ENCODE results near the gene ZMYM2.

ZMYM2 gene

GRCh38 chr13:19958155-19959111, at the start of gene ZMYM2:
ZMYM2 (plus strand) TSS chr13:19958727; CDS start chr13:19993073, 34,346 bp downstream.
- TF ChIP-seq TAF1 (IDR thresholded peaks at IDR 0.05; ENCODE audit: low read depth) (0 out of 2 replicates have a peak, but pooled peaks have one; percentile 36), EGR1 (IDR thresholded peaks at IDR 0.05) (peak; percentile 54), NFIC (IDR thresholded peaks at IDR 0.05) (peak; percentile 10; the same call in 1 of the 2 replicates), CREB1 (IDR thresholded peaks at IDR 0.05; ENCODE audit: low read depth) (no peak), REST (IDR thresholded peaks at IDR 0.05; ENCODE audit: low read depth) (no peak), YY1 (IDR thresholded peaks at IDR 0.05; ENCODE audit: low read depth) (peak; percentile 3; the same call in 1 of the 2 replicates), EP300 (IDR thresholded peaks at IDR 0.05; ENCODE audit: borderline replicate concordance) (0 out of 2 replicates have a peak, but pooled peaks have one; percentile 16)

- TF ChIP-seq FOXM1 (IDR thresholded peaks at IDR 0.05; ENCODE audit: borderline replicate concordance, low read depth) (no peak), ZBTB7A (IDR thresholded peaks at IDR 0.05; ENCODE audit: low read depth) (no peak), TEAD4 (IDR thresholded peaks at IDR 0.05) (no peak), TCF12 (IDR thresholded peaks at IDR 0.05; ENCODE audit: low read depth) (no peak), USF1 (IDR thresholded peaks at IDR 0.05) (no peak), CEBPB (IDR thresholded peaks at IDR 0.05) (no peak), YY1 (IDR thresholded peaks at IDR 0.05; ENCODE audit: low read depth) (no peak), NFIC (IDR thresholded peaks at IDR 0.05) (no peak), REST (IDR thresholded peaks at IDR 0.05; ENCODE audit: low read depth) (no peak), CREB1 (IDR thresholded peaks at IDR 0.05; ENCODE audit: low read depth) (no peak), TAF1 (IDR thresholded peaks at IDR 0.05; ENCODE audit: low read depth) (no peak), EP300 (IDR thresholded peaks at IDR 0.05; ENCODE audit: borderline replicate concordance) (no peak), EGR1 (IDR thresholded peaks at IDR 0.05) (no peak), RAD21 (IDR thresholded peaks at IDR 0.05; ENCODE audit: low read depth) (no peak)
- TF ChIP-seq, protein P1, sequence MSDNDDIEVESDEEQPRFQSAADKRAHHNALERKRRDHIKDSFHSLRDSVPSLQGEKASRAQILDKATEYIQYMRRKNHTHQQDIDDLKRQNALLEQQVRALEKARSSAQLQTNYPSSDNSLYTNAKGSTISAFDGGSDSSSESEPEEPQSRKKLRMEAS (IDR thresholded peaks at IDR 0.05), result no peak
Measured at GRCh38 chr13:19910336-19911072, 48.0 kb upstream of the ZMYM2 start.

DNA sequence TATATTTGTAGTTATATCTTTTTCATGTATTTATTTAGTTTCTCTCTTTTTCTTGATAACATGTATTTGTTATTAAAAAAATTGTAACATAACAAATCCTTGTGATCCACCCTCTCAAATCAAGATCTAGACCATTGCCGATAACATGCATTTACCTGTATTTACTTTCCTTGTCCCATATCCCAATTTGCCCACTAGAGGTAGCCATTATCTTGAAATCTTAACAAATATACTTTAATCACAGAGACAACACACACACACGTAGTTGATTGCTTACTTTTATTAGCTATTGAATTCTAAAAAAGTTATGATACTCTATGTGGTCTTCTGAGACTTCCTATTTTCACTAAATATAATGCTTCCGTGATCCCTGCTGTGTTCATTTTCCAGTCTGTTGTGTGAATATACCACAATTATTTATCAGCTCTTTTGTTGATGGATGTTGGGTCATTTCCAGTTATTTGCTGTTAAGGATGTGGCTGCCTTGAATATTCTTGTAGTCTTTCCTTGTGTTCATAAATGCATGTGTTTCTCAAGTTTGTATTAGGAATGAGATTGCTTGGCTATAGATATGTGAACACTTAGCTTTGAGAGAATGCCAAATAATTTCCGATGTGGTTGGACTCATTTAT, 31.3 kb upstream of the ZMYM2 start:
- TF ChIP-seq RAD21 (IDR thresholded peaks at IDR 0.05; ENCODE audit: low read depth), result peak; percentile 71
- TF ChIP-seq, protein P1 (IDR thresholded peaks at IDR 0.05), result no peak

DNA sequence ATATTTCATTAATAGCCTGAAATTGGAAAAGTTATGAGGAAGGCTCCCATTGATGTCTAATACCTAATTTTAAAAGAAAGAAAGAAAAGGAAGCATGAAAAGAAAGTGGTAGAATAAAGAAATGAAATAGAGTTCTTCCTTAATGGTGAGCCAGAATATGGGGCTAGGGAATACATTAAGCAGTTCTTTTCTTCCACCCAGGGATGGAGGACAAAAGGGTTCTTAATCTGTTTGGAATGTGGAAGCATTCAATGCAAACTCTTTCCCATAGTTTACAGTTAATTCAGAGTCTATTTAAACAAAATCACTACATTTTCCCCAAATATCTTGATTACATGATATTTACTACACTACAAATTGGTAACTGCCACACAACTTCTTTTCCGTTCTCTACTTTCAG, 18.4 kb upstream of the ZMYM2 start:
- TF ChIP-seq, protein P1 (IDR thresholded peaks at IDR 0.05), result no peak
- TF ChIP-seq USF1 (IDR thresholded peaks at IDR 0.05) (no peak), EP300 (IDR thresholded peaks at IDR 0.05; ENCODE audit: borderline replicate concordance) (no peak), CEBPB (IDR thresholded peaks at IDR 0.05) (no peak), TEAD4 (IDR thresholded peaks at IDR 0.05) (no peak), YY1 (IDR thresholded peaks at IDR 0.05; ENCODE audit: low read depth) (no peak), EGR1 (IDR thresholded peaks at IDR 0.05) (no peak), RAD21 (IDR thresholded peaks at IDR 0.05; ENCODE audit: low read depth) (no peak), NFIC (IDR thresholded peaks at IDR 0.05) (no peak), TCF12 (IDR thresholded peaks at IDR 0.05; ENCODE audit: low read depth) (no peak), CREB1 (IDR thresholded peaks at IDR 0.05; ENCODE audit: low read depth) (no peak), REST (IDR thresholded peaks at IDR 0.05; ENCODE audit: low read depth) (no peak), FOXM1 (IDR thresholded peaks at IDR 0.05; ENCODE audit: borderline replicate concordance, low read depth) (no peak), TAF1 (IDR thresholded peaks at IDR 0.05; ENCODE audit: low read depth) (no peak)
